ENCODE measurements around the gene MUC4.
"Not testable (repeated sequence)": the region's sequence is repeated elsewhere in the genome, so short reads cannot be mapped to it uniquely, and the experiment has no call there.

MUC4 gene

DNA sequence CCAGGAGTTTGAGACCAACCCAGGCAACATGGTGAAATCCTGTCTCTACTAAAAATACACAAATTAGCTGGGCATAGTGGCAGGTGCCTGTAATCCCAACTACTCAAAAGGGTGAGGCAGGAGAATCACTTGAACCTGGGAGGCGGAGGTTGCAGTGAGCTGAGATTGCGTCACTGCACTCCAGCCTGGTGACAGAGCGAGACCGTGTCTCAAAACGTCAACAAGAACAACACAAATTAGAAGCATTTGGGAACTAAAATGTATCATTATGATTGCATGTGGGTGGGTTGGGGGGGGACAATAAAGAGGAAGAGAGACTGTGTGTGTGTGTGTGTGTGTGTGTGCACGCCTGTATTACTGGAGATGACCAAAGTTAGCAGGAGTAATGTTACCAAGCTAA lies 73.9 kb downstream of the MUC4 start:
- DNase-seq (ENCODE audit: low spot score), result not testable (repeated sequence)

DNA sequence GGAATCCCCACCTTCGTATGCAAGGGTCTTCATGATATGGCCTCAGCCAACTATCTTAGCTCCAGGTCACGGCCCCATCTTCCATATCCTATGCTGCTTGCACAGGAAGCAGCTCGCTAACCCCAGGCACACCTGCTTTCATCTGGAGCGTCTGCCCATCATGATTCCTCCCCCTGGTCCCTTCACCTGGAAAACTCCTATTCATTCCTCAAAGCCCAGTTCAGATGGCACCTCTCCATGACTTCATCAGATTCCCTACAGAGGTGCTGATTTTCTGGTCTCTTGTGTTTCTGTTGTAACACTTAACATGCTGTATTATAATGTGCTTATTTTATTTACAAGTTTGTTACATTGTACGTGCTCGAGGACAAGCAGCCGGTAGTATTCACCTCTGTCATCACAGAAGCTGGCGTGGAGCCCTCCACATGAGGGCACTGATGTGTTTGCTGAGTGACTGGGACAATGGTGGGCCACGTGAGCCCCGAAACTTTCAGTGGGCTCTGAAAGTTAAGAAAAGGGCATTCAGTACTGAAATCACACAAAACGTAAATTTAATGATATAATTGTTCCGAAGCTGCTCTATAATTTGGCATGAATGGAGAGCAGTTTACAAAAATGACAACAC lies 74.8 kb downstream of the MUC4 start:
- no peak for DNase-seq (ENCODE audit: low spot score)

DNA sequence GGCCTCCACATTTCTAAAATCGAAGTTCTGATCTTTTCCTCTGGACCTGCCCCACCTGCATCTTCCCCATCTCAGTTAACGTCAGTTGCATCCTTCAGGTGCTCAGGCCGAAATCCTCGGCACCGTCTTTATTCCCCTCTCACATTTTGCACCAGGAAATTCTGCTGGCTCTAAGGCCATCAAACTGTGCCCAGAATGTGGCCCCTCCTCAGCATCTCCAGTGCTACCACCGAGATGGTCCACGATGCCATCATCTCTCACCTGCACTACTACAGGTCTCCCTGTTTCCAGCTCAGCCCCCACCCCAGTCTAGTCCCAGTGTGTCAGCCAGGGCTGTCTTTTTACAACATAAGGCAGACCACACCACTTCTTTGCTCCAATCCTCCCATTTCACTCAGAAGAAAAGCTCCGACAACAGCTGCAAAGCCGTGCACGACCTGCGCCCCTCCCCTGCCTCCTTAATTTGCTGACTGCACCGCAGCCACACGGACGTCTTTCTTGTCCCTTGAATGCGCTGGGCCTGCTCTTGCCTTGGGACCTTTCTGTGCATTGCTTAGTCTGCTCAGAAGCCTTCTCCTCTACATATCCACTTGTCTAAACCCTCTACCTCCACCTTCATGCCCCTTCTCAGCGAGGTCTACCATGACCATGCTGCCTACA lies 76.6 kb downstream of the MUC4 start:
- DNase-seq (ENCODE audit: low spot score), result no peak

DNA sequence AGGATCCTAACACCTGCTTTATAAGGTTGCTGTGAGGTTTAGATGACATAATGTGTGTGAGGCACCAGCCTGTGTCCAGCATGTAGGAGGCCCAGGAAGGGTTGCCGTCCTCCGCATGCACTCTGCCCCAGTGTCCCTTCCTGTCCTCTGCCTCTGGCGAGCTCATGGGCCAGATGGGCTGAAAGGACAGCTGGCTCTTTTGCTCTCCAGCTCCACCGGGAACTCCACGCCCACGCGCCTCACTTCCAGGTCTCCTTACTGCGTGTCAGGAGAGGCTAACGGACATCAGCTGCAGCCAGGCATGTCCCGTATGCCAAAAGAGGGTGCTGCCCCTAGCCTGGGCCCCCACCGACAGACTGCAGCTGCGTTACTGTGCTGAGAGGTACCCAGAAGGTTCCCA lies 78.8 kb downstream of the MUC4 start:
- no peak for DNase-seq (ENCODE audit: low spot score)

DNA sequence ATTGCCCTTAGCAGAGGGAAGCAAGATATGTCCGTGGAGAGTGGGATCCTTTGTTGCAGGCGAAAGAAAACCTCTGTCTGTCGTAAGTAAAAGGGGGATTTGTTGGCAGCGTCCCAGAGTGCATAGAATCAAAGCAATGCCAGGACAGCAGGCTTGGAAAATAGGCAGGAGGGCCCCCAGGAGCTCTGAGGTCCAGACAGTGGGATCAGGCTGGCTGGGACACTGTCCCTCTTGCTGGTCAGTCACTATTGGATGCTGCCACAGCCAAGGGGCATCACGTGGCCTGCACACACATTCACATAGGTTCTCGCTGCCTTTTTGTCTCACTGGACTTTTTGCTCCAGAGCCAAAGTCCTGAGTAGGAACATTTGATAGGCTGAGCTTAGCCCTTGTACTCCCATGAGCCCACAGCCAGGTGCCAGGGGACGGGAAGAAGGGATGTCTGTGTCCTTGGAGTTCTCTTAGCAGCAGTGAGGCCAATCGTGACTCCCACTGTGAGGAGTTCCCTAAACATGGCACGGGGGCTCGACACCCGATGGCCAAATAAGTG lies 80.3 kb downstream of the MUC4 start:
- DNase-seq (ENCODE audit: low spot score), result no peak

DNA sequence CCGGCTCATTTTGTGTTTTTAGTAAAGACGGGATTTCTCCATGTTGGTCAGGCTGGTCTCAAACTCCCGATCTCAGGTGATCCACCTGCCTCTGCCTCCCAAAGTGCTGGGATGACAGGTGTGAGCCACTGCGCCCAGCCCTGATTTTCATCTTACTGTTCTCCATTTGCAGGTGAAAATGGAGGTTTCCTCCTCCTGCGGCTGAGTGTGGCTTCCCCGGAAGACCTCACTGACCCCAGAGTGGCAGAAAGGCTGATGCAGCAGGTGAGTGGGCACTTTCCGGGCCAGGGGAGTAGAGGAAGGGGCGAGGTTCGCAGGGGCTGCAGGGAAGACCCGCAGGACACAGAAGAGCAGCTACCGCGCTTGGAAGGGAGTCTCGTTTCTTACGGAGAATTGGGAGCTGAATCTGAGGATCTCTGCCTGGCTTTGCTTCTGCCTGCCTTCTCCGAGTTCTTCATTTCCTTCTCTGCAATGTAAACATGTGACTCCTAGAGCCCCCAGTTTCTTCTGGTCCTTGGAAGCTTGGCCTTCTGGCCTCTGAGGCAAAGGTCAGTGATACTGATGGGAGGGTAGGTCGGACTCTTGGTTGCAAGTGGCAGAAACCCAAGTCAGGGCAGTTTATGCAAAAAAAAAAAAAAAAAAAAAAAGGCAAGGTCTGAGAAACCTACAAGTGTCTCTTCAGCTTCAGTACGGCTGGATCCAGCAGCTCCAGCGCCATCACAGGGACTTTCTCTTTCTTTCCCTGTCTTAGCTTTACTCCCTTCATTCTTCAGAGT lies 82.1 kb downstream of the MUC4 start:
- no peak for DNase-seq (ENCODE audit: low spot score)

DNA sequence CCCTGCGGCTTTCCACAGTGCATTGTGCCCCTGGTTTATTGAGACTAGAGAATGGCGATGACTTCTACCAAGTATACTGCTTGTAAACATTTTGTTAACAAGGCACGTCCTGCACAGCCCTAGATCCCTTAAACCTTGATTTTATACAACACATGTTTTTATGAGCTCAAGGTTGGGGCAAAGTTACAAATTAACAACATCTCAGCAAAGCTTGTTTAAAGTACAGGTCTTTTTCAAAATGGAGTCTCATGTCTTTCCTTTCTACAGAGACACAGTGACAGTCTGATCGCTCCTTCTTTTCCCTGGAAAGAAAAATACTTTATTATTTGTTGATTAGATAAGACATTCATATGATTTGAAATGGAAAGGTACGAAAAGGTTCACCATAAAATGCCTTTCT lies 82.9 kb downstream of the MUC4 start:
- not testable (repeated sequence) for DNase-seq (ENCODE audit: low spot score)

DNA sequence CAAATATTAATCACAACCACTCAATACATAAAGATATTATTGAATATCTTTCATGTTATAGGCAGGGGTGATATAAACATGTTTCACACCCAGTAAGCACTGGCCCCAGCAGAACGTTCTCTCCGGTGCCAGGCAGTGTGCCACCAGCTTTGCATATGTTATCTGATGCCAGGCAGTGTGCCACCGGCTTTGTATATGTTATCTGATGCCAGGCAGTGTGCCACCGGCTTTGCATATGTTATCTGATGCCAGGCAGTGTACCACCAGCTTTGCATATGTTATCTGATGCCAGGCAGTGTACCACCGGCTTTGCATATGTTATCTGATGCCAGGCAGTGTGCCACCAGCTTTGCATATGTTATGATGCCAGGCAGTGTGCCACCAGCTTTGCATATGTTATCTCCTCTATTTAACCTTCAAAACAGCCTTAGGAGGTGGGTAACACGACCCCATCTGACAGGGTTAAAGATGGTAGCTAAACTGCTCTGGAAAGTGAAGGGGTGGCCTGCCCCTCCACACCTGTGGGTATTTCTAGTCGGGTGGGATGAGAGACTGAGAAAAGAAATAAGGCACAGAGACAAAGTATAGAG lies 84.0 kb downstream of the MUC4 start:
- no peak for DNase-seq (ENCODE audit: low spot score)

DNA sequence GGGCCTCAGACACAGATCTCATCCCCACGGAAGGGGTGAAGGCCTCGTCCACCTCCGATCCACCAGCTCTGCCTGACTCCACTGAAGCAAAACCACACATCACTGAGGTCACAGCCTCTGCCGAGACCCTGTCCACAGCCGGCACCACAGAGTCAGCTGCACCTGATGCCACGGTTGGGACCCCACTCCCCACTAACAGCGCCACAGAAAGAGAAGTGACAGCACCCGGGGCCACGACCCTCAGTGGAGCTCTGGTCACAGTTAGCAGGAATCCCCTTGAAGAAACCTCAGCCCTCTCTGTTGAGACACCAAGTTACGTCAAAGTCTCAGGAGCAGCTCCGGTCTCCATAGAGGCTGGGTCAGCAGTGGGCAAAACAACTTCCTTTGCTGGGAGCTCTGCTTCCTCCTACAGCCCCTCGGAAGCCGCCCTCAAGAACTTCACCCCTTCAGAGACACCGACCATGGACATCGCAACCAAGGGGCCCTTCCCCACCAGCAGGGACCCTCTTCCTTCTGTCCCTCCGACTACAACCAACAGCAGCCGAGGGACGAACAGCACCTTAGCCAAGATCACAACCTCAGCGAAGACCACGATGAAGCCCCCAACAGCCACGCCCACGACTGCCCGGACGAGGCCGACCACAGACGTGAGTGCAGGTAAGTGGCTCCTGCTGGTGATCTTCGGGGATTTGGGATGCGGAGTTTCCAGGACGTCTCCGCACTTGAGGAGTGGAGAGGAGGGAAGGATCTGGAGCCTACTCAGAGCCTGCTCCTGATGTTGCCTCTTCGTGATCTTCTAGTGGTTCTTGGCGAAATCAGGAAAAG lies 85.6 kb downstream of the MUC4 start:
- DNase-seq (ENCODE audit: low spot score), result not testable (repeated sequence)

DNA sequence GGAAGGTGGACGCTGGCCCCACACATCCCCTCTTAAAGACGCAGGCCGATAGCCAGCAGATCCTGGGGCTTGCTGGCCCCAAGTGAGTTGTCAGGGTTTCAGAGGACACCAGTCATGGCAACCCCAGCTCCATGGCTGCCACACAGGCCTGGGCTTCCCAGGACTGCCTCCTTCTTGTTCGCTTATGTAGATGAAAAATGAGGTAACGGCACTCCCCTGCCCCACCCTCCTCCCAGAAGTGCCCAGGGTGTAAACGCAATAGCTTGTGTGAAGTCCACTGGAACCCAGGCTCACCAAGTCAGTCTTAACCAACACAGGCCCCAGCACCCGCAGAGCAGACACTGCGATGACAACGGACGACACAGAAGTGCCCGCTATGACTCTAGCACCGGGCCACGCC lies 87.4 kb downstream of the MUC4 start:
- not testable (repeated sequence) for DNase-seq (ENCODE audit: low spot score)

DNA sequence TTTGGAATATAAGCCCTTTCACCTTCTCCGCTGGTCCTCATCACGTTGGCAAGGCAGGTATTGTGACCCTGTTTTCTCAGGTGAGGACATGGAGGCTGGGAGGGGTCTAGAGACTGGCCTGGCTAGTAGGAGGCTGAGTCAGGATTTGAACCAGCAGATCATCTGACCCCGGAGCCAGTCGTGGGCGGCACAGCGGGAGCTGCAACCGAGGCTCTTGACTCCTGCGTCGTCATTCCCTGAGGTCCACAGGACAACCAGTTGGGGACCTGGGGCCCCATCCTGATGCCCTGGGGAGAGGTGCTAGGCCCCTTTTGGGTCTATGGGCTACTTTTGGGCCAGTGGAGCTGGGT lies 88.8 kb downstream of the MUC4 start:
- not testable (repeated sequence) for DNase-seq (ENCODE audit: low spot score)

DNA sequence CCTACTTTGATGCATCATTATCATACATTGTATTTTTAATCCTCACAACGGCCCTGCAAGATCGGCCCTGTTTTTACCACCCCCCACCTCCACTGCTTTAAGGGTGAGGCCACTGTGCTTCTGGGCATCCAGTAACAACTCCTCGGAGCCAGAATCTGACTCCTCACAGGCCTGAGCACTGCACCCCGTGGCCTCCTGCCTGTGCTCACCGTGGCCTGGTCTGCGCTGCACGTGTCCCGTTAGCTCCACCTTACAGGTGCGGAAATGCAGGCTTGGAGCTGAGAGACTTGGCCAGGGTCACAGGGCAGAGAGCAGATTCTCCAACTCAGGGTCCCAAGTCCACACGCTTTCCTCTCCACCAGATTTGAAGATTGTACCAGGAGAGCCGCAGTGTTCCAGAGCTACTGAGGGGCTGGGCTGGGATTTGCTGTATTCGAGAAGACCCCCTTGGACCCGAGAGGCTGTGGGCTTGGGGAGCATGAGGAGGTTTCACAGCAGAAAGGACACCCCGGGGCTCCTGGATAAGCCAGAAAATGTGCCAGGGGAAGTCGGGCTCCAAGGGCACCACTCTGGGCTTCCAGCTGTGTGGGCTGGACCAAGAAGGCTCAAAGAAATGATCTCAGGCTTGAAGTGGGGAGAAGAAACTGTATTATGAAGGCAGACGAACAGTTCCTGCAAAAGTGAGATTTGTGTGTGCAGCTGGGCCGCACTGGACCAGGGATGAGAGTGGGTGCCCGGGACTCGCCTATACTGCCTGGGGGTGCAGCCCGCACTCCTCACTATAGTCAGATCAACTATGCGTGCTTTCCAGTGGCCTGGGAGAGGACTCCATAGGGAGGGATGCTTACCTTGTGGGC lies 89.4 kb downstream of the MUC4 start:
- not testable (repeated sequence) for DNase-seq (ENCODE audit: low spot score)

DNA sequence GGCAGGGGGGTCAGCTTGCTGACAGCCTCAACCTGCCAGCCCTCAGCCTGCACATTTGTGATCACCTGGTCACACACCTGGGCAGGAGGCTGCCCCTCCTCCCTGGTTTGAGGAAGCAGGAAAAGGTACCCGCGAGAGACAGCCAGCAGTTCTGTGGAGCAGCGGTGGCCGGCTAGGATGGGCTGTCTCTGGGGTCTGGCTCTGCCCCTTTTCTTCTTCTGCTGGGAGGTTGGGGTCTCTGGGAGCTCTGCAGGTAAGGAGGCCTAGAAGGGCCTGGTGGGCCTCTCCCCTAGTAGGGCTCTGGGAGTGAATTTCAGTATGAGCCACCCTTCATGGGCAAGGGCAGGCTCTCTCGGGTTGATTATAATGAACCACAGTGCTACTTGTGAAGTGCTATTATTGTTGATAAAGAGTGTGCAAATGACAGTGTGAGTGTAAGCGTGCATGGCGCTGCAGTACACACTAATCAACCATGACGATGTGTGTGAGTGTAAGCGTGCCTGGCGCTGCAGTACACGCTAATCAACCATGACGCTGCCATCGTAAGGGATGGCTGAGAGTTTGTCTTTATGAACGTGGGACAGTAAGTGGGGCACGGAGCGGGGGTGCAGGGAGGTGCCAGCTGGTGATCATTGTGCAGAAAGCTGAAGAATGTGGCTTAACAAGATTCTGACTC lies 90.8 kb downstream of the MUC4 start, which contains the start of gene MUC20:
MUC20 (plus strand) TSS at position 148 of the 676 bp plus-strand sequence; CDS start at position 178, 30 bp downstream.
- DNase-seq (ENCODE audit: low spot score), result peak; percentile 55

DNA sequence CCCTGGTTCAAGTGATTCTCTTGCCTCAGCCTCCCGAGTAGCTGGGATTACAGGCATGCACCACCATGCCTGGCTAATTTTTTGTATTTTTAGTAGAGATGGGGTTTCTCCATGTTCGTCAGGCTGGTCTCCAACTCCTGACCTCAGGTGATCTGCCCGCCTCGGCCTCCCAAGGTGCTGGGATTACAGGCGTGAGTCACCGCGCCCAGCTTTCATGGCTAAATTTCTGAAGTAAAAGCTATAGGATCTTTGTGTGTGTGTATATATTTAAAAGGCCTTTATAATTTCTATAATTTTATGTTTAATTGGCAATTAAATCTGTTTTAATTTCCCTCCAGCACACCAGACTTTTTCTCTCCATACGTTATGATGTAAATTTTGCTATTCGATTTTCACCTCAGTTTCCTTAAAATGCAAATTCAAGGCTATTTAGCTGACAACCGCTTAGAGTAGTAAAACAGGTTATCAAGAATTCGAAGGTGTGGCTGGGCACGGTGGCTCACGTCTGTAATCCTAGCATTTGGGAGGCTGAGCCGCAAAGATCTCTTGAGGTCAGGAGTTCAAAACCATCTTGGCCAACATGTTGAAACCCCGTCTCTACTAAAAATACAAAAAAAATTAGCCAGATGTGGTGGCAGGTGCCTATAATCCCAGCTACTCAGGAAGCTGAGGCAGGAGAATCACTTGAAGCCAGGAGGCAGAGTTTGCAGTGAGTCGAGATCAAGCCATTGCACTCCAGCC lies 92.0 kb downstream of the MUC4 start:
- DNase-seq (ENCODE audit: low spot score), result not testable (repeated sequence)

DNA sequence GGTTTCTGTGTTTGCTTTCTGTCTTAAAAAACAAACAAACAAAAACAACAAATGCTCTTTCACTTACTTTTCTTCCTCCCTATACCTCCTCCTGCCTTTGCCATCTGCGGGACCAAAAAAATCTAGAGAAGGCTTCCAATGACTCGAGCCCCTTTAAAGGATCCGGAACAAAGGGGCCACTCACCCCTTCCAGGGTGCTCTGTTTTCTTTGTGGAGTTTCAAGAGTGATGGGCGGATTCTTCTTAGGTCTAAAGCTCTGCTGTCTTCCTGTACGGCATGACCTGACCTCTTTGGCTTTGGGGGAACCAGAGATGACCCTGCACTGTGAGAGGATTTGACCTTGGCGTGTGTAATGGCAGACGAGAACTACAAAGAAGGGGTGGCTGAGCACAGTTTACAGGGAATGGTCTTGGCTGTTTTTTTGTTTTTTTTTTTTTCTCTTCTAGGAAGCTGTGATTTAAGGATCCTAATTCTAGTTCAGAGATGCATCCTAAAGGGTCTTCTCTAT lies 93.2 kb downstream of the MUC4 start:
- no peak for DNase-seq (ENCODE audit: low spot score)

DNA sequence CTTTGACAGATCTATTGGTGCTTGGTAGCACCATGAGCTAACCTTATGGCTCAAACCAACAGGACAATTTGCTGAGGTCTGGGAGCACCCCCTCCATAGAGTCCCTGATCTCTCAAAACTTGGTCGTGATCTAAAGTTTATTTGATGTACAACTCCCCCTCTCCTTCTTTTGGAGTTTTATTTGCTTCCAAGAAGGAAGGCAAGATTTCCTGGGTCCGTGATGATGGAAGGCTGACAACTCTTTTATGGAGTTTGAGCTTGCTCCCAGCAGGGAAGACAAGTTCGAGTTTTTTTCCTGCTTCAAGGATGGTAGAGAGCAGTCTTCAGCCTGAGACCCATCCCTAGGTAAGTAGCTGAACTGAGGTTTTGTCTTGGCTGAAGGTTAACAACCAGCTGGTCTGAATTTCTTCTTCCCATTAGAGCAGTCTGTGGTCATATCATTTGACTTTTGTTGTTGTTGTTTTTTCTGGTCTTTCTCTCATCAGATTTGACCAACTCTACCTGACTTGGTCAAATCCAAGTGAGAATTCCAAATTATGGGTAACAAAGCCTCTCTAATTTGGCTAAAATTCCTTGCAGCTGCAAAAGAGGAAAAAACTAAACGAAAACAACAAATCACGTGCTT lies 93.8 kb downstream of the MUC4 start:
- DNase-seq (ENCODE audit: low spot score), result no peak

DNA sequence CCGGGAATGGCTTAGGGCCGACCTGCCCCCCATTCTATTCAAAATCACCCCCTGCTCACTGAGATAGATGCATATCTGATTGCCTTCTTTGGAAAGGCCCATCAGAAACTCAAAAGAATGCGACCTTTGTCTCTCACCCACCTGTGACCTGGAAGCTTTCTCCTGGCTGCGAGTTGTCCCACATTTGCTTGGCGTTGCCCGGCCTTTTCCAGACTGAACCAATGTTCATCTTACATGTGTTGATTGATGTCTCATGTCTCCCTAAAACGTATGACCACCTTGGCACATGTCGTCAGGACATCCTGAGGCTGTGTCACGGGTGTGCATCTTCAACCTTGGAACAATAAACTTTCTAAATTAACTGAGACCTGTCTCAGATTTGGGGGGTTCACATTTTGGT lies 94.3 kb downstream of the MUC4 start:
- no peak for DNase-seq (ENCODE audit: low spot score)

DNA sequence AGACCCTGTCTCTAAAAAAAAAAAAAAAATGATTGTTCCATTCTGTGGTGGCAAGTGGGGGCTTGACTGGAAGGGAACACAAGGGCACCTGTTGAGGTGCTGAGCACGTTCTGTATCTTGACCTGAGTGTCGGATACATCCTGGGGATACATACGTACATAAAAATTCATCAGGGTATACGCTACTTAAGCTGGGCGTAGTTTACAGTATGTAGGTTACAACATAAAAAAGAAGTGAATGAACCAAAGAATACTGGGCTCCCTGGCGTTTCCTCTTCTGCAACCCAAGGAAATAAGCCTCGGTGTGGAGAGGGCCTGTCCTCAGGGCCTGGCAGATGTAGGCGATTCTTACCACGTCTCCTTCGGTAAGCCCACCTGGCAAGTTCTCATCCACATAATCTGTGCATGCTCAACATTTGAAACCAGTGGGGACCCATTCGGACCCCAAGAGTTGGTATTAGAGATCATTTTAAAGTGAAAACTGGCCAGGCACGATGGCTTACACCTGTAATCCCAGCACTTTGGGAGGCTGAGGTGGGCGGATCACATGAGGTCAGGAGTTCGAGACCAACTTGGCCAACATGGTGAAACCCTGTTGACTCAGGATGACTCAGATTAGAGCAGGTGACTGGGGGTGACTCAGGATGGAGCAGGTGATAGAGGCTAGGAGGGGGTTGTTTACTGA lies 96.0 kb downstream of the MUC4 start:
- peak; percentile 91 for DNase-seq (ENCODE audit: low spot score)

Measured in kidney tubule cell (primary cell).